Progenitor cell of endocrine pancreas (in vitro differentiated cells): ENCODE data around the gene NGF. TPM values are rescaled to one million over a fixed set of nuclear protein-coding genes. Genes with fewer than 3 reads are reported as not detected.
"Not testable (repeated sequence)": the region's sequence is repeated elsewhere in the genome, so short reads cannot be mapped to it uniquely, and the experiment has no call there.

ENCODE experiments used
- DNase-seq: peaks from one replicate; pipeline ENCODE4 v3.0.0; 2021; ENCODE audit warnings: low spot score; ENCODE audit not compliant: unreplicated experiment
- H3K27ac Mint-ChIP-seq: 2 replicates; pipeline ENCODE4 v1.8.0; 2021; ENCODE audit warnings: mild to moderate bottlenecking, moderate library complexity, mixed read lengths
- H3K27me3 Mint-ChIP-seq: 2 replicates; pipeline ENCODE4 v1.8.0; 2021; ENCODE audit warnings: mixed read lengths
- H3K36me3 Mint-ChIP-seq: 2 replicates; pipeline ENCODE4 v1.8.0; 2022; ENCODE audit warnings: mixed read lengths; ENCODE audit not compliant: insufficient read depth
- H3K4me1 Mint-ChIP-seq: 2 replicates; pipeline ENCODE4 v1.8.0; 2021; ENCODE audit warnings: low read depth, mixed read lengths
- H3K4me3 Mint-ChIP-seq: 2 replicates; pipeline ENCODE4 v1.8.0; 2021; ENCODE audit warnings: low read depth, mild to moderate bottlenecking, moderate library complexity, mixed read lengths
- H3K9me3 Mint-ChIP-seq: 2 replicates; pipeline ENCODE4 v1.8.0; 2021; ENCODE audit warnings: low read depth, mixed read lengths
- total RNA-seq: library from RNA; stranded (reverse); gene quantifications from 2 replicates; pipeline ENCODE4 v1.2.1, GENCODE V29; 2021
- TF ChIP-seq, protein P1 (sequence below): fragments of 200-600 bp; sonication (generic); IDR thresholded peaks from one replicate; pipeline ENCODE4 v1.5.0; 2021; ENCODE audit warnings: antibody characterized with exemption, mild to moderate bottlenecking; ENCODE audit not compliant: unreplicated experiment

NGF gene
- total RNA-seq, 1 donor from 2014 or later = 2.2 TPM

DNA sequence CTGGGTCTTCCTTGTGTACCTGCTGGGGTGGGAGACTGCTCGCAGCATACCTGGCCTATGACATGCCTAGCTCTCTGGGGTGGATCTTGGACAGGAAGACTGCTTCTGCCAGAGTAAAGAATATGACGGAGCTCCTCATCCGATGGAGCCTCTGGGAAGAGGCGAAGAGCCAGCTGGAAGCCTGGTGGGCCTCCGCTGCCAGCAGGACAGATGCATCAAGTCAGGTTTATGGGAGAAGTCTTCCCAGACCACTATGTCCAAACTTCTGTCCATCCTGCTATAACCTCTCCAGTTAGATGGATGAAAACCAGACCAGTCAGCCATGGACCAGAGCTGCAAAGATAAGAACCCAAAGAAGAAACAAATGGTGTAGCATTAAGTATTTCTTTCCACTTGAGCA lies 27.7 kb upstream of the NGF start:
- TF ChIP-seq, protein P1, sequence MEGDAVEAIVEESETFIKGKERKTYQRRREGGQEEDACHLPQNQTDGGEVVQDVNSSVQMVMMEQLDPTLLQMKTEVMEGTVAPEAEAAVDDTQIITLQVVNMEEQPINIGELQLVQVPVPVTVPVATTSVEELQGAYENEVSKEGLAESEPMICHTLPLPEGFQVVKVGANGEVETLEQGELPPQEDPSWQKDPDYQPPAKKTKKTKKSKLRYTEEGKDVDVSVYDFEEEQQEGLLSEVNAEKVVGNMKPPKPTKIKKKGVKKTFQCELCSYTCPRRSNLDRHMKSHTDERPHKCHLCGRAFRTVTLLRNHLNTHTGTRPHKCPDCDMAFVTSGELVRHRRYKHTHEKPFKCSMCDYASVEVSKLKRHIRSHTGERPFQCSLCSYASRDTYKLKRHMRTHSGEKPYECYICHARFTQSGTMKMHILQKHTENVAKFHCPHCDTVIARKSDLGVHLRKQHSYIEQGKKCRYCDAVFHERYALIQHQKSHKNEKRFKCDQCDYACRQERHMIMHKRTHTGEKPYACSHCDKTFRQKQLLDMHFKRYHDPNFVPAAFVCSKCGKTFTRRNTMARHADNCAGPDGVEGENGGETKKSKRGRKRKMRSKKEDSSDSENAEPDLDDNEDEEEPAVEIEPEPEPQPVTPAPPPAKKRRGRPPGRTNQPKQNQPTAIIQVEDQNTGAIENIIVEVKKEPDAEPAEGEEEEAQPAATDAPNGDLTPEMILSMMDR = no peak
- no peak for DNase-seq
- Mint-ChIP-seq H3K4me1 (no peaks in the 10 kb centered on the region), H3K4me3 (no peak overlapping the region), H3K27me3 (peaks cover 3% of the 10 kb centered on the region), H3K27ac (no peak overlapping the region), H3K36me3 (peaks cover 3% of the 10 kb centered on the region), H3K9me3 (peaks cover 13% of the 10 kb centered on the region)

DNA sequence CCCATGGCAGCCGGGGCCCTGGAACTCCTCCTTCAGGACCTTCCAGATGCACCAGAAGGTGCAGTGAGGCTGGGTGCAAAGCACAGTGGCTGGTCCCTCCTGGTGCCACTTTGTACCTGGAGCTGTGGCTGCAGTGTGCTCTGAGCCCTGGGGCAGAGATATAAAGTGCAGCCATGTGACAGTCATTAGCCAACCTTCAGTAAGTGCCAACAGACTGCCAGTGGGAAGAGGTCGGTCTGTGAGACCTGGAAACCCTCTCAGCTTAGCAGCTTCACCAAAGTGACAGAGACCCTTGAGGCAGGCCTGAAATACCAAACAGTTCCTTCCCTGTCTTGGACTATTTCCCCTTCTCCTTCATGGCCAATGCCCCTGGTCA lies 26.7 kb upstream of the NGF start:
- no peak overlapping the region for H3K27ac Mint-ChIP-seq
- peaks cover 3% of the 10 kb centered on the region for H3K36me3 Mint-ChIP-seq
- DNase-seq = no peak

DNA sequence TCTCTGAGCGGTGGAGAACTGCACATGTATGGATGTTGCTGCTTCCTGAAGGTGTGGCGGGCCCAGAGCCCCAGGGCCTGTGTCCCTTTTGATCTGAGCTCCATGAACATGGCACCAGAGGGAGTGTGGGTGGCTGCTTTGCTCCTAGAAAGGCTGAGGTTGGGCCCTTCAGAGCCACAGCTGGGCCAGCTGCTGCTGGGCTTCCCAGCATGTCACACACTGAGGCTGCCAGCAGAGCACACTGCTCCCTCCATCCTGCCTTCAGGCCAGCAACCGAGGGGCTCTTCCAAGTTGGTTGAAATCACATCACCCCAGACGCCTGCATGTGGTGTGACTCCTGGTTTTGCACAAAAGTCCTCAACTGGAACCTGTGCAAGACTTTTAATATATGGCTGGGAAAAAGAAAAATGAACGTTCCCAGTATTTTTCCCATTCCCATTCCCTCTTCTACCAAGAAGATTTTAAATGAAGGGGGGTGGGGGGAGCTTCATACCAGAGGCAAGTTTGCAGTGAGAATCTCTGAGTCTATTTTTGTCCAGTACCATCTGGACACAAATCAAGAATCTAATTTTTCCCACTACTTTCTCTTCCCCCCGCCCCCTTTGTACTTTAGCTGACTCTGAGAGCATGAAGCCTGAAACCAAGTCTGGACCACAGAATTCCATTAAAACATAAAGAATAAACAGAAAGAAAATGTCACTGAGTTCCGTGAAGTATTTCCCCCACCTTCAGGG lies 26.2 kb upstream of the NGF start:
- H3K4me1 Mint-ChIP-seq = no peaks in the 10 kb centered on the region
- peaks cover 13% of the 10 kb centered on the region for H3K9me3 Mint-ChIP-seq
- TF ChIP-seq, protein P1 = no peak
- H3K27me3 Mint-ChIP-seq = peaks cover 3% of the 10 kb centered on the region
- DNase-seq = no peak
- no peak overlapping the region for H3K4me3 Mint-ChIP-seq
- H3K27ac Mint-ChIP-seq = no peak overlapping the region
- H3K36me3 Mint-ChIP-seq = peaks cover 3% of the 10 kb centered on the region

More for the DNA sequence above, 26.7 kb upstream of the NGF start:
- no peak overlapping the region for H3K4me3 Mint-ChIP-seq
- H3K4me1 Mint-ChIP-seq = no peaks in the 10 kb centered on the region
- peaks cover 3% of the 10 kb centered on the region for H3K27me3 Mint-ChIP-seq
- TF ChIP-seq, protein P1 = no peak
- peaks cover 13% of the 10 kb centered on the region for H3K9me3 Mint-ChIP-seq

DNA sequence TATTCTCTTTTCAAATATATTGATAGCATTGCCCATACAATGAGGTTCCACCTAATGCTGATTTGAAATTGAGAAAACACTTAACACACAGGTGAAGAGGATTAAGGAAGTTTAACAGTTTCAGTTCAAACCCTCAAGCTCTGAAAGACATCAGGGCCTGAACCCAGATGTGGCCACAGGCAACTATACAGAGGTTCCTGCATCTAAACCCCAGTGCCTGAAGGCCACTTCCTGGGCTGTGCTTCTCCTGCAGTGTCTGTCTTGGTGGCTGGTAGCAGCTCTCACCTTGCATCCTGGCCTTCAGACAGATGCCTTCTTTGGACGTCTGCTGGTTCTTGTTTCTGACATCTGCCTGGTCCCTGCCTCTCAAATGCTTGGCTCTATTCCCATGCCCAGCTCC lies 25.1 kb upstream of the NGF start:
- Mint-ChIP-seq H3K9me3 (peaks cover 13% of the 10 kb centered on the region), H3K36me3 (peaks cover 3% of the 10 kb centered on the region), H3K27me3 (peaks cover 3% of the 10 kb centered on the region), H3K27ac (no peak overlapping the region), H3K4me1 (no peaks in the 10 kb centered on the region), H3K4me3 (no peak overlapping the region)
- TF ChIP-seq, protein P1 = no peak
- no peak for DNase-seq

DNA sequence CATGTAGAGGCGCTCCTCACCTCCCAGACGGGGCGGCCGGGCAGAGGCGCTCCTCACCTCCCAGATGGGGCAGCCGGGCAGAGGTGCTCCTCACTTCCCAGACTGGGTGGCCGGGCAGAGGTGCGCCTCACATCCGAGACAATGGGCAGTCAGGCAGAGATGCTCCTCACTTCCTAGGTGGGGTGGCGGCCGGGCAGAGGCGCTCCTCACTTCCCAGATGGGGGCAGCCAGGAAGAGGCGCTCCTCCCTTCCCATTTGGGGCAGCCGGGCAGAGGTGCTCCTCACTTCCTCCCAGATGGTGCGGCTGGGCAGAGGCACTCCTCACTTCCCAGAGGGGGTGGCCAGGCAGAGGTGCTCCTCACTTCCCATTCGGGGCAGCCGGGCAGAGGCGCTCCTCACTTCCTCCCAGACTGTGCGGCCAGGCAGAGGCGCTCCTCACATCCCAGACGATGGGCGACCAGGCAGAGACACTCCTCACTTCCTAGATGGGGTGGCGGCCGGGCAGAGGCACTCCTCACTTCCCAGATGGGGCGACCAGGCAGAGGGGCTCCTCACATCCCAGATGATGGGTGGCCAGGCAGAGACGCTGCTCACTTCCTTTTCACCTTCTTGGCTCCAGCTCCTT lies 22.6 kb upstream of the NGF start:
- not testable (repeated sequence) for H3K27ac Mint-ChIP-seq, DNase-seq, H3K36me3 Mint-ChIP-seq, H3K27me3 Mint-ChIP-seq, H3K4me1 Mint-ChIP-seq, H3K4me3 Mint-ChIP-seq
- H3K9me3 Mint-ChIP-seq = peaks cover 13% of the 10 kb centered on the region

DNA sequence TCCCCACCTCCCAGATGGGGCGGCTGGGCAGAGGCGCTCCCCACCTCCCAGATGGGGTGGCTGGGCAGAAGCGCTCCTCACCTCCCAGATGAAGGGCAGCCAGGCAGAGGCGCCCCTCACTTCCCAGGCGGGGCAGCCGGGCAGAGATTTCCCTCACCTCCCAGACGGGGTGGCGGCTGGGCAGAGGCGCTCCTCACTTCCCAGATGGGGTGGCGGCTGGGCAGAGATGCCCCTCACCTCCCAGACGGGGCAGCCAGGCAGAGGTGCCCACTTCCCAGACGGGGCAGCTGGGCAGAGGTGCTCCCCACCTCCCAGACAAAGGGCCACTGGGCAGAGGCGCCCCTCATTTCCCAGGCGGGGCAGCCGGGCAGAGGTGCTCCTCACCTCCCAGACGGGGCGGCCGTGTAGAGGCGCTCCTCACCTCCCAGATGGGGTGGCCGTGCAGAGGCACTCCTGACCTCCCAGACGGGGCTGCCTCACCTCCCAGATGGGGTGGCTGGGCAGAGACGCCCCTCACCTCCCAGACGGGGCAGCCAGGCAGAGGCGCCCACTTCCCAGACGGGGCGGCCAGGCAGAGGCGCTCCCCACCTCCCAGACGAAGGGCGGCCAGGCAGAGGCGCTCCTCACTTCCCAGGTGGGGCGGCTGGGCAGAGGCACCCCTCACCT lies 21.9 kb upstream of the NGF start:
- Mint-ChIP-seq H3K9me3 (peaks cover 13% of the 10 kb centered on the region), H3K4me1 (peaks cover 17% of the 10 kb centered on the region)
- H3K27ac Mint-ChIP-seq, H3K36me3 Mint-ChIP-seq, H3K27me3 Mint-ChIP-seq, DNase-seq, H3K4me3 Mint-ChIP-seq: not testable (repeated sequence)
